Chondrocyte (in vitro differentiated cells): Measurements from ENCODE around the gene CCDC175. TPM values are rescaled to one million over a fixed set of nuclear protein-coding genes. Genes with fewer than 3 reads are reported as not detected.

Source experiments
- DNase-seq: peaks from one replicate; pipeline ENCODE4 v3.0.0; 2021; ENCODE audit warnings: mixed read lengths, low spot score
- H3K27ac Mint-ChIP-seq: one replicate; pipeline ENCODE4 v1.8.0; 2021; ENCODE audit warnings: mild to moderate bottlenecking, moderate library complexity, mixed read lengths; ENCODE audit not compliant: unreplicated experiment
- H3K27me3 Mint-ChIP-seq: 2 replicates; pipeline ENCODE4 v1.8.0; 2021; ENCODE audit warnings: low read depth, mixed read lengths
- H3K36me3 Mint-ChIP-seq: 2 replicates; pipeline ENCODE4 v1.8.0; 2021; ENCODE audit warnings: low read depth, mixed read lengths
- H3K4me1 Mint-ChIP-seq: 2 replicates; pipeline ENCODE4 v1.8.0; 2021; ENCODE audit warnings: low read depth, mild to moderate bottlenecking, mixed read lengths
- H3K4me3 Mint-ChIP-seq: one replicate; pipeline ENCODE4 v1.8.0; 2021; ENCODE audit warnings: mild to moderate bottlenecking, moderate library complexity, mixed read lengths; ENCODE audit not compliant: unreplicated experiment
- H3K9me3 Mint-ChIP-seq: 2 replicates; pipeline ENCODE4 v1.8.0; 2021; ENCODE audit warnings: low read depth, mixed read lengths
- CTCF ChIP-seq: fragments of 200-600 bp; sonication (generic); IDR thresholded peaks from 2 replicates; pipeline ENCODE4 v1.5.0; 2021; ENCODE audit warnings: antibody characterized with exemption, mild to moderate bottlenecking, moderate library complexity
- total RNA-seq: library from RNA; stranded (reverse); gene quantifications from 3 replicates; pipeline ENCODE4 v1.2.1, GENCODE V29; 2021

The CCDC175 gene
- total RNA-seq, 1 donor from 2014 or later, result not detected

- no peak overlapping the region for H3K4me3 Mint-ChIP-seq
- peaks cover 4% of the 10 kb centered on the region for H3K9me3 Mint-ChIP-seq
- no peak overlapping the region for H3K27ac Mint-ChIP-seq
- DNase-seq, result no peak
- no peaks in the 10 kb centered on the region for H3K4me1 Mint-ChIP-seq
- no peaks in the 10 kb centered on the region for H3K36me3 Mint-ChIP-seq
- TF ChIP-seq CTCF, result no peak
- H3K27me3 Mint-ChIP-seq, result peaks cover 49% of the 10 kb centered on the region
These were observed 10.3 kb downstream of the CCDC175 start for GRCh38 chr14:59566296-59566695.

GRCh38 chr14:59565087-59565486 is 11.5 kb downstream of the CCDC175 start:
- Mint-ChIP-seq H3K27me3 (peaks cover 45% of the 10 kb centered on the region), H3K4me1 (no peaks in the 10 kb centered on the region), H3K27ac (no peak overlapping the region), H3K9me3 (peaks cover 4% of the 10 kb centered on the region), H3K36me3 (no peaks in the 10 kb centered on the region), H3K4me3 (no peak overlapping the region)
- DNase-seq, result no peak
- no peak for TF ChIP-seq CTCF

GRCh38 chr14:59564366-59564765 is 12.2 kb downstream of the CCDC175 start:
- H3K27ac Mint-ChIP-seq, result no peak overlapping the region
- H3K4me3 Mint-ChIP-seq, result no peak overlapping the region
- H3K4me1 Mint-ChIP-seq, result no peaks in the 10 kb centered on the region
- peaks cover under 1% of the 10 kb centered on the region for H3K9me3 Mint-ChIP-seq
- no peaks in the 10 kb centered on the region for H3K36me3 Mint-ChIP-seq
- H3K27me3 Mint-ChIP-seq, result peaks cover 42% of the 10 kb centered on the region
- DNase-seq, result no peak
- TF ChIP-seq CTCF, result no peak

DNA sequence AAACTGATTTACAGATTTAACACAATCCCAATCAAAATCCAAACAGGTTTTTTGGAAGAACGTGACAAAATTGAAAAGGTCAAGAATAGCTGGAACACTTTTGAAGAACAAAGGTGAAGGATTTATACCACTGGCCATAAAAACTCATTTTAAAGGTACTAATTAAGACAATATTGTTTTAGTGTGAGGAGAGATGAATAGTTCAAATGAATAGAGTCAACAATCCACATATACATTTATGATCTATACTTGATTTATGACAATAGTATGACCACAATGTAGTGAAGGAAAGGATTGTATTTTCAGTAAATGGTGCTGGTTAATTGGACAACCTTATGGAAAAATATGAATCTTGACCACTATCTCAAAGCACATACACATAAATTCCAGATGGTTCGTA is 29.3 kb downstream of the CCDC175 start:
- no peak for TF ChIP-seq CTCF
- H3K4me1 Mint-ChIP-seq, result no peaks in the 10 kb centered on the region
- no peak overlapping the region for H3K27ac Mint-ChIP-seq
- no peak for DNase-seq
- peaks cover 4% of the 10 kb centered on the region for H3K9me3 Mint-ChIP-seq
- peaks cover 9% of the 10 kb centered on the region for H3K27me3 Mint-ChIP-seq
- H3K4me3 Mint-ChIP-seq, result no peak overlapping the region
- H3K36me3 Mint-ChIP-seq, result no peaks in the 10 kb centered on the region

DNA sequence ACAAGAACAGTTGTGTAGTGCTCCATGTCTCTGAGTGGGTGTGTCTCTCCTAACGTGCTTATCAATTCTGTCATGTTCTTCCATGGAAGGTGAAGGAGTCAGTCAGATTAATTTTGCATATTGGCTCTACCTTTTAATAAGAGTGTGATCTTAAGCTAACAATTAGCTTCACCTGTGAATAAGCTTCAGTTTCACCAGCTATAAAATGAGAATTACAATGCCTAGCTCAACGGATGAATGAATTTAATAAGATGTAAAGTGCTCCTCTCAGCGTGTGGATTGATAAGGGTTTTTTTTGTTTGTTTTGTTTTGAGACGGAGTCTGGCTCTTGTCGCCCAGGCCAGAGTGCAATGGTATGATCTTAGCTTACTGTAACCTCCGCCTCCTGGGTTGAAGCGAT is 32.7 kb downstream of the CCDC175 start:
- Mint-ChIP-seq H3K9me3 (no peaks in the 10 kb centered on the region), H3K27me3 (peaks cover 8% of the 10 kb centered on the region), H3K27ac (no peak overlapping the region), H3K4me3 (no peak overlapping the region), H3K4me1 (no peaks in the 10 kb centered on the region), H3K36me3 (no peaks in the 10 kb centered on the region)
- DNase-seq, result no peak
- no peak for TF ChIP-seq CTCF
